D721Med (cell line): ENCODE data around the gene FBXO30.

ENCODE experiments used
- DNase-seq: peaks from one replicate; pipeline ENCODE4 v3.0.0; 2011; ENCODE audit warnings: low spot score; ENCODE audit not compliant: insufficient read length
- FAIRE-seq: peaks from 2 replicates; lab custom pipeline; 2011; peaks lifted over from hg19 to GRCh38; lab: Jason Lieb, UNC
- CTCF ChIP-seq: IDR thresholded peaks from 2 replicates; pipeline ENCODE4 v1.5.1; 2012; ENCODE audit warnings: mild to moderate bottlenecking, control low read depth; ENCODE audit not compliant: insufficient read depth; ENCODE audit errors: missing control alignments

FBXO30 gene

GRCh38 chr6:145814501-145815308 is at the start of gene FBXO30:
Gene FBXO30 (minus strand): TSS chr6:145814795. CDS start chr6:145806405, 8,390 bp downstream.
- DNase-seq (peak; percentile 49), FAIRE-seq (no peak)
- no peak for TF ChIP-seq CTCF

- FAIRE-seq, result no peak
- no peak for DNase-seq
- no peak for TF ChIP-seq CTCF
These were observed 49.5 kb upstream of the FBXO30 start for GRCh38 chr6:145863988-145864616.

- no peak for FAIRE-seq
- no peak for DNase-seq
- no peak for TF ChIP-seq CTCF
These were observed 48.8 kb upstream of the FBXO30 start for GRCh38 chr6:145863366-145863765.

- DNase-seq (no peak), FAIRE-seq (no peak)
- no peak for TF ChIP-seq CTCF
These were observed 46.0 kb upstream of the FBXO30 start for GRCh38 chr6:145860562-145860961.

- DNase-seq, result no peak
- no peak for FAIRE-seq
- no peak for TF ChIP-seq CTCF
These were observed 36.1 kb upstream of the FBXO30 start for GRCh38 chr6:145850671-145851070.

GRCh38 chr6:145848541-145848940 is 33.9 kb upstream of the FBXO30 start:
- no peak for FAIRE-seq
- DNase-seq, result no peak

More at GRCh38 chr6:145848541-145848940, 33.9 kb upstream of the FBXO30 start:
- no peak for TF ChIP-seq CTCF
